HEK293 (cell line): Measurements from ENCODE around the gene HOXC5.

Experiments used
- CTCF ChIA-PET: fragments of 350-600 bp; formaldehyde crosslinking; extraction: SDS; loops from one replicate; lab custom pipeline; 2021; ENCODE audit warnings: antibody characterized with exemption; lab: Yijun Ruan, JAX
- POLR2A ChIA-PET: fragments of 300-600 bp; formaldehyde crosslinking; extraction: SDS; loops from one replicate; lab custom pipeline; 2020; ENCODE audit warnings: antibody characterized with exemption, inconsistent platforms; lab: Yijun Ruan, JAX
- H3K27ac ChIP-seq: fragments of 200-500 bp; sonication (Bioruptor generic); 2 replicates; pipeline ENCODE4 v1.5.1; 2014; ENCODE audit warnings: low read depth, low read length, control low read depth, inconsistent platforms; ENCODE audit errors: extremely low read depth
- H3K36me3 ChIP-seq, 2 experiments: fragments of 200-500 bp in 1 of 2; sonication (Bioruptor generic) in 1 of 2; 1 replicate in 1 of 2; 2 replicates in 1 of 2; pipeline ENCODE4 v1.5.1; 2014 to 2017; ENCODE audit warnings: inconsistent platforms in 2 of 2, low read length in 2 of 2; ENCODE audit not compliant: control insufficient read depth in 2 of 2, insufficient read depth in 1 of 2
- H3K4me1 ChIP-seq: fragments of 200-500 bp; sonication (Bioruptor generic); 2 replicates; pipeline ENCODE4 v1.5.1; 2014; ENCODE audit warnings: mild to moderate bottlenecking, low read length, inconsistent platforms; ENCODE audit not compliant: control insufficient read depth, insufficient read depth
- H3K4me3 ChIP-seq: 2 replicates; pipeline ENCODE4 v1.5.1; 2011; ENCODE audit warnings: low read depth, mild to moderate bottlenecking, control low read depth, low read length, moderate library complexity
- H3K9me3 ChIP-seq: fragments of 200-500 bp; sonication (Bioruptor generic); 2 replicates; pipeline ENCODE4 v1.5.1; 2014; ENCODE audit warnings: low read depth, low read length, inconsistent platforms; ENCODE audit not compliant: control insufficient read depth, insufficient read depth
- GLIS2 ChIP-seq: fragments of 450-650 bp; formaldehyde crosslinking; IDR thresholded peaks from 2 replicates; pipeline ENCODE4 v1.5.1; 2016; ENCODE audit warnings: missing biosample characterization, missing genetic modification characterization
- KLF16 ChIP-seq: fragments of 450-650 bp; formaldehyde crosslinking; IDR thresholded peaks from 2 replicates; pipeline ENCODE4 v1.5.1; 2017; ENCODE audit warnings: missing biosample characterization, missing genetic modification characterization
- KLF8 ChIP-seq: fragments of 450-650 bp; formaldehyde crosslinking; IDR thresholded peaks from 2 replicates; pipeline ENCODE4 v1.5.1; 2016; ENCODE audit warnings: missing biosample characterization, missing genetic modification characterization
- SCRT1 ChIP-seq: fragments of 450-650 bp; formaldehyde crosslinking; IDR thresholded peaks from 2 replicates; pipeline ENCODE4 v1.5.1; 2016; ENCODE audit warnings: missing biosample characterization, missing genetic modification characterization, borderline replicate concordance
- SP7 ChIP-seq: fragments of 450-650 bp; formaldehyde crosslinking; IDR thresholded peaks from 2 replicates; pipeline ENCODE4 v1.5.1; 2016; ENCODE audit warnings: missing biosample characterization, missing genetic modification characterization
- WT1 ChIP-seq: fragments of 450-650 bp; formaldehyde crosslinking; IDR thresholded peaks from 2 replicates; pipeline ENCODE4 v1.5.1; 2016; ENCODE audit warnings: missing biosample characterization, missing genetic modification characterization
- ZNF132 ChIP-seq: fragments of 450-650 bp; formaldehyde crosslinking; IDR thresholded peaks from 2 replicates; pipeline ENCODE4 v1.5.1; 2017; ENCODE audit warnings: missing biosample characterization, missing genetic modification characterization, borderline replicate concordance
- ZNF423 ChIP-seq: fragments of 450-650 bp; formaldehyde crosslinking; IDR thresholded peaks from 2 replicates; pipeline ENCODE4 v1.5.1; 2016; ENCODE audit warnings: missing biosample characterization, missing genetic modification characterization
- ZNF529 ChIP-seq: fragments of 450-650 bp; formaldehyde crosslinking; IDR thresholded peaks from 2 replicates; pipeline ENCODE4 v1.5.1; 2017; ENCODE audit warnings: missing genetic modification characterization, missing biosample characterization; ENCODE audit not compliant: insufficient replicate concordance
- ZNF549 ChIP-seq: fragments of 450-650 bp; IDR thresholded peaks from 2 replicates; pipeline ENCODE4 v1.5.1; 2018; ENCODE audit warnings: missing biosample characterization, missing genetic modification characterization, mild to moderate bottlenecking, inconsistent platforms, moderate library complexity
- ZNF596 ChIP-seq: fragments of 450-650 bp; IDR thresholded peaks from 2 replicates; pipeline ENCODE4 v1.5.0; 2018; ENCODE audit warnings: missing biosample characterization, mild to moderate bottlenecking, missing genetic modification characterization, moderate library complexity
- ZNF837 ChIP-seq: fragments of 450-650 bp; formaldehyde crosslinking; IDR thresholded peaks from 2 replicates; pipeline ENCODE4 v1.5.1; 2016; ENCODE audit warnings: missing biosample characterization, missing genetic modification characterization
- ZXDB ChIP-seq: fragments of 450-650 bp; formaldehyde crosslinking; IDR thresholded peaks from 2 replicates; pipeline ENCODE4 v1.5.1; 2016; ENCODE audit warnings: missing biosample characterization, missing genetic modification characterization
- TF ChIP-seq, protein P1 (sequence below): fragments of 450-650 bp; formaldehyde crosslinking; conservative IDR thresholded peaks from 2 replicates; pipeline ENCODE4 v1.5.1; 2016; ENCODE audit warnings: low read depth, missing biosample characterization, missing genetic modification characterization
- TF ChIP-seq, protein P2 (sequence below): fragments of 450-650 bp; formaldehyde crosslinking; IDR thresholded peaks from 2 replicates; pipeline ENCODE4 v1.5.1; 2016; ENCODE audit warnings: missing biosample characterization, missing genetic modification characterization, borderline replicate concordance
- TF ChIP-seq, protein P3 (sequence below): fragments of 450-650 bp; formaldehyde crosslinking; IDR thresholded peaks from 2 replicates; pipeline ENCODE4 v1.5.1; 2016; ENCODE audit warnings: missing biosample characterization, missing genetic modification characterization
- TF ChIP-seq, protein P4 (sequence below): fragments of 450-650 bp; formaldehyde crosslinking; IDR thresholded peaks from 2 replicates; pipeline ENCODE4 v1.5.1; 2017; ENCODE audit warnings: missing biosample characterization, mild to moderate bottlenecking, missing genetic modification characterization, moderate library complexity
- TF ChIP-seq, protein P5 (sequence below): fragments of 450-650 bp; formaldehyde crosslinking; IDR thresholded peaks from 2 replicates; pipeline ENCODE4 v1.5.1; 2016; ENCODE audit warnings: missing biosample characterization, missing genetic modification characterization

HOXC5 gene

DNA sequence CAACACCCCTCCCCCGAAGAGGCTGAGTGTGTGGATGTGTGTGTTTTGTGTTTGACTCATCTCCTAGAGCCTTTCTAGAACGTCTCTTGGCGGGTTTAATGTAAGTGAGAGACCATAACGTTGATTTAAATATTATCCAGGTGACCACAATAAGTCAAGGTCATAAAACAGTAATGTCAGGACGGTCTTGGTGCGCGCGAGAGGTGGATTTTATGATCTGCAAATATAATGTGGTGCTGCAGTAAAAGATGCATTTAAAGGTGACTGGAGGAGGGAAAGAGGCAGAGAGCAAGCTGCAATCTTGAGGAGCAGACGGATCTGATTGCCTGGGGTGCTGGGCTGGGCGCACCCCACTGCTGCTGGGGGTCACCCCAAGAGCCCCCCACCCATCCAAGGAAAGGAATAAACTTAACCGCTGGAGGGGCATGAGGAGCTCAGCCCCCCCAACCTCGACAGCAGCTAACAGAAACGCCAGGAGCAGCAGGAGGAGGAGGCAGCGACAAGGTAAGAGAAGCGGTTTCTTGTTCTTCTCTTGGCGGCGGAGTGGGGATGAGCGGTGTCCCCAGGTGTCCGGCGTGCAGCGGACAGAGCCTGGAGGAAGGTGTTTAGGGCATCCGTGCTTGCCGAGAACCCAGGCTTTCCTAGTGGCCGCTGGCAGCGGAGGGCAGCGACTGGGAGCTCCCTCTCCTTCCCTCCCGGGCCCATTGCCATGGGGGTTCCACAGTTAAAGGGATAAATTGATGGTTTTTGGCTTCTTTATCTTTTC is 42.4 kb upstream of the HOXC5 start (continued):
- TF ChIP-seq ZNF549: no peak
- TF ChIP-seq SP7: peak; percentile 42
- peak; percentile 28; the same call in 1 of the 2 replicates for TF ChIP-seq ZXDB (tag by site-specific recombination)
- TF ChIP-seq, protein P1, sequence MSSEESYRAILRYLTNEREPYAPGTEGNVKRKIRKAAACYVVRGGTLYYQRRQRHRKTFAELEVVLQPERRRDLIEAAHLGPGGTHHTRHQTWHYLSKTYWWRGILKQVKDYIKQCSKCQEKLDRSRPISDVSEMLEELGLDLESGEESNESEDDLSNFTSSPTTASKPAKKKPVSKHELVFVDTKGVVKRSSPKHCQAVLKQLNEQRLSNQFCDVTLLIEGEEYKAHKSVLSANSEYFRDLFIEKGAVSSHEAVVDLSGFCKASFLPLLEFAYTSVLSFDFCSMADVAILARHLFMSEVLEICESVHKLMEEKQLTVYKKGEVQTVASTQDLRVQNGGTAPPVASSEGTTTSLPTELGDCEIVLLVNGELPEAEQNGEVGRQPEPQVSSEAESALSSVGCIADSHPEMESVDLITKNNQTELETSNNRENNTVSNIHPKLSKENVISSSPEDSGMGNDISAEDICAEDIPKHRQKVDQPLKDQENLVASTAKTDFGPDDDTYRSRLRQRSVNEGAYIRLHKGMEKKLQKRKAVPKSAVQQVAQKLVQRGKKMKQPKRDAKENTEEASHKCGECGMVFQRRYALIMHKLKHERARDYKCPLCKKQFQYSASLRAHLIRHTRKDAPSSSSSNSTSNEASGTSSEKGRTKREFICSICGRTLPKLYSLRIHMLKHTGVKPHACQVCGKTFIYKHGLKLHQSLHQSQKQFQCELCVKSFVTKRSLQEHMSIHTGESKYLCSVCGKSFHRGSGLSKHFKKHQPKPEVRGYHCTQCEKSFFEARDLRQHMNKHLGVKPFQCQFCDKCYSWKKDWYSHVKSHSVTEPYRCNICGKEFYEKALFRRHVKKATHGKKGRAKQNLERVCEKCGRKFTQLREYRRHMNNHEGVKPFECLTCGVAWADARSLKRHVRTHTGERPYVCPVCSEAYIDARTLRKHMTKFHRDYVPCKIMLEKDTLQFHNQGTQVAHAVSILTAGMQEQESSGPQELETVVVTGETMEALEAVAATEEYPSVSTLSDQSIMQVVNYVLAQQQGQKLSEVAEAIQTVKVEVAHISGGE (tag by site-specific recombination): peak; percentile 29; the same call in 1 of the 2 replicates
- TF ChIP-seq WT1 (tag by site-specific recombination): peak; percentile 60
- TF ChIP-seq ZNF596: peak; percentile 46; the same call in 1 of the 2 replicates
- TF ChIP-seq SCRT1 (tag by site-specific recombination): no peak
- TF ChIP-seq, protein P2, sequence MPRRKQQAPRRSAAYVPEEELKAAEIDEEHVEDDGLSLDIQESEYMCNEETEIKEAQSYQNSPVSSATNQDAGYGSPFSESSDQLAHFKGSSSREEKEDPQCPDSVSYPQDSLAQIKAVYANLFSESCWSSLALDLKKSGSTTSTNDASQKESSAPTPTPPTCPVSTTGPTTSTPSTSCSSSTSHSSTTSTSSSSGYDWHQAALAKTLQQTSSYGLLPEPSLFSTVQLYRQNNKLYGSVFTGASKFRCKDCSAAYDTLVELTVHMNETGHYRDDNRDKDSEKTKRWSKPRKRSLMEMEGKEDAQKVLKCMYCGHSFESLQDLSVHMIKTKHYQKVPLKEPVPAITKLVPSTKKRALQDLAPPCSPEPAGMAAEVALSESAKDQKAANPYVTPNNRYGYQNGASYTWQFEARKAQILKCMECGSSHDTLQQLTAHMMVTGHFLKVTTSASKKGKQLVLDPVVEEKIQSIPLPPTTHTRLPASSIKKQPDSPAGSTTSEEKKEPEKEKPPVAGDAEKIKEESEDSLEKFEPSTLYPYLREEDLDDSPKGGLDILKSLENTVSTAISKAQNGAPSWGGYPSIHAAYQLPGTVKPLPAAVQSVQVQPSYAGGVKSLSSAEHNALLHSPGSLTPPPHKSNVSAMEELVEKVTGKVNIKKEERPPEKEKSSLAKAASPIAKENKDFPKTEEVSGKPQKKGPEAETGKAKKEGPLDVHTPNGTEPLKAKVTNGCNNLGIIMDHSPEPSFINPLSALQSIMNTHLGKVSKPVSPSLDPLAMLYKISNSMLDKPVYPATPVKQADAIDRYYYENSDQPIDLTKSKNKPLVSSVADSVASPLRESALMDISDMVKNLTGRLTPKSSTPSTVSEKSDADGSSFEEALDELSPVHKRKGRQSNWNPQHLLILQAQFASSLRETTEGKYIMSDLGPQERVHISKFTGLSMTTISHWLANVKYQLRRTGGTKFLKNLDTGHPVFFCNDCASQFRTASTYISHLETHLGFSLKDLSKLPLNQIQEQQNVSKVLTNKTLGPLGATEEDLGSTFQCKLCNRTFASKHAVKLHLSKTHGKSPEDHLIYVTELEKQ (tag by site-specific recombination): 0 out of 2 replicates have a peak, but pooled peaks have one; percentile 53
- TF ChIP-seq GLIS2 (tag by site-specific recombination): peak; percentile 65
- TF ChIP-seq, protein P3, sequence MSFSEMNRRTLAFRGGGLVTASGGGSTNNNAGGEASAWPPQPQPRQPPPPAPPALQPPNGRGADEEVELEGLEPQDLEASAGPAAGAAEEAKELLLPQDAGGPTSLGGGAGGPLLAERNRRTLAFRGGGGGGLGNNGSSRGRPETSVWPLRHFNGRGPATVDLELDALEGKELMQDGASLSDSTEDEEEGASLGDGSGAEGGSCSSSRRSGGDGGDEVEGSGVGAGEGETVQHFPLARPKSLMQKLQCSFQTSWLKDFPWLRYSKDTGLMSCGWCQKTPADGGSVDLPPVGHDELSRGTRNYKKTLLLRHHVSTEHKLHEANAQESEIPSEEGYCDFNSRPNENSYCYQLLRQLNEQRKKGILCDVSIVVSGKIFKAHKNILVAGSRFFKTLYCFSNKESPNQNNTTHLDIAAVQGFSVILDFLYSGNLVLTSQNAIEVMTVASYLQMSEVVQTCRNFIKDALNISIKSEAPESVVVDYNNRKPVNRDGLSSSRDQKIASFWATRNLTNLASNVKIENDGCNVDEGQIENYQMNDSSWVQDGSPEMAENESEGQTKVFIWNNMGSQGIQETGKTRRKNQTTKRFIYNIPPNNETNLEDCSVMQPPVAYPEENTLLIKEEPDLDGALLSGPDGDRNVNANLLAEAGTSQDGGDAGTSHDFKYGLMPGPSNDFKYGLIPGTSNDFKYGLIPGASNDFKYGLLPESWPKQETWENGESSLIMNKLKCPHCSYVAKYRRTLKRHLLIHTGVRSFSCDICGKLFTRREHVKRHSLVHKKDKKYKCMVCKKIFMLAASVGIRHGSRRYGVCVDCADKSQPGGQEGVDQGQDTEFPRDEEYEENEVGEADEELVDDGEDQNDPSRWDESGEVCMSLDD (tag by site-specific recombination): peak; percentile 94
- no peak for TF ChIP-seq ZNF423 (tag by site-specific recombination)
- TF ChIP-seq, protein P4, sequence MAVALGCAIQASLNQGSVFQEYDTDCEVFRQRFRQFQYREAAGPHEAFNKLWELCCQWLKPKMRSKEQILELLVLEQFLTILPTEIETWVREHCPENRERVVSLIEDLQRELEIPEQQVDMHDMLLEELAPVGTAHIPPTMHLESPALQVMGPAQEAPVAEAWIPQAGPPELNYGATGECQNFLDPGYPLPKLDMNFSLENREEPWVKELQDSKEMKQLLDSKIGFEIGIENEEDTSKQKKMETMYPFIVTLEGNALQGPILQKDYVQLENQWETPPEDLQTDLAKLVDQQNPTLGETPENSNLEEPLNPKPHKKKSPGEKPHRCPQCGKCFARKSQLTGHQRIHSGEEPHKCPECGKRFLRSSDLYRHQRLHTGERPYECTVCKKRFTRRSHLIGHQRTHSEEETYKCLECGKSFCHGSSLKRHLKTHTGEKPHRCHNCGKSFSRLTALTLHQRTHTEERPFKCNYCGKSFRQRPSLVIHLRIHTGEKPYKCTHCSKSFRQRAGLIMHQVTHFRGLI: 0 out of 2 replicates have a peak, but pooled peaks have one; percentile 37
- TF ChIP-seq KLF8: peak; percentile 13; the same call in 1 of the 2 replicates

DNA sequence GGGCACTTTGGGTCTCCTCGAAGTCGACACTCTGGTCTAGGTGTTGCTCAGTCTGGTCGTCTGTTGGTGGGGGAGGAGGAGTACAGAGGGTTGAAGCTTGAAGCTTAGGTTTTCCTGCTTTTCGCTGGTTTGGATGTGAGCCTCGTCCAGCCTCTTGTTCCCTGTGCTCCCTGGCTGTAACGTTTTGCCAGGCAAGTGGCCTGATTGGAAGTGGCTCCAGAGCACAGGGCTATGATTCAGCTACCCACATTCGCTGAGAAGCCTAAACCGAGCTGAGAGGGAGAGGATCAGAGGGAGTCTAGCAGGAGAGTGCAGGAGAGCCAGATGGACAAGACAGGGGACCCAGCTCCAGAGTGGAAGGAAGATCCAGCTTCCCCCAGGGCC is 41.8 kb upstream of the HOXC5 start:
- ChIA-PET CTCF (interaction anchor here (0.6 to 3.0 kb wide), 15 partner anchors 10 to 1935 kb away, joined by 3 to 25 read pairs (median 4); partner anchors contain the start of gene HOXC8), POLR2A (interaction anchor here (0.5 to 1.8 kb wide), 2 partner anchors 9 to 234 kb away, joined by 3 to 10 read pairs; partner anchors contain the start of gene HOXC9)
- Histone ChIP-seq H3K9me3 (no peaks in the 10 kb centered on the region), H3K36me3 (no peaks in the 10 kb centered on the region), H3K27ac (peak overlapping the region; percentile 54; the same call in 1 of the 2 replicates), H3K4me3 (no peak overlapping the region), H3K4me1 (peaks cover 35% of the 10 kb centered on the region)
- TF ChIP-seq, protein P5, sequence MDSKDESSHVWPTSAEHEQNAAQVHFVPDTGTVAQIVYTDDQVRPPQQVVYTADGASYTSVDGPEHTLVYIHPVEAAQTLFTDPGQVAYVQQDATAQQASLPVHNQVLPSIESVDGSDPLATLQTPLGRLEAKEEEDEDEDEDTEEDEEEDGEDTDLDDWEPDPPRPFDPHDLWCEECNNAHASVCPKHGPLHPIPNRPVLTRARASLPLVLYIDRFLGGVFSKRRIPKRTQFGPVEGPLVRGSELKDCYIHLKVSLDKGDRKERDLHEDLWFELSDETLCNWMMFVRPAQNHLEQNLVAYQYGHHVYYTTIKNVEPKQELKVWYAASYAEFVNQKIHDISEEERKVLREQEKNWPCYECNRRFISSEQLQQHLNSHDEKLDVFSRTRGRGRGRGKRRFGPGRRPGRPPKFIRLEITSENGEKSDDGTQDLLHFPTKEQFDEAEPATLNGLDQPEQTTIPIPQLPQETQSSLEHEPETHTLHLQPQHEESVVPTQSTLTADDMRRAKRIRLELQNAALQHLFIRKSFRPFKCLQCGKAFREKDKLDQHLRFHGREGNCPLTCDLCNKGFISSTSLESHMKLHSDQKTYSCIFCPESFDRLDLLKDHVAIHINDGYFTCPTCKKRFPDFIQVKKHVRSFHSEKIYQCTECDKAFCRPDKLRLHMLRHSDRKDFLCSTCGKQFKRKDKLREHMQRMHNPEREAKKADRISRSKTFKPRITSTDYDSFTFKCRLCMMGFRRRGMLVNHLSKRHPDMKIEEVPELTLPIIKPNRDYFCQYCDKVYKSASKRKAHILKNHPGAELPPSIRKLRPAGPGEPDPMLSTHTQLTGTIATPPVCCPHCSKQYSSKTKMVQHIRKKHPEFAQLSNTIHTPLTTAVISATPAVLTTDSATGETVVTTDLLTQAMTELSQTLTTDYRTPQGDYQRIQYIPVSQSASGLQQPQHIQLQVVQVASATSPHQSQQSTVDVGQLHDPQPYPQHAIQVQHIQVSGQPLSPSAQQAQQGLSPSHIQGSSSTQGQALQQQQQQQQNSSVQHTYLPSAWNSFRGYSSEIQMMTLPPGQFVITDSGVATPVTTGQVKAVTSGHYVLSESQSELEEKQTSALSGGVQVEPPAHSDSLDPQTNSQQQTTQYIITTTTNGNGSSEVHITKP (tag by site-specific recombination): no peak
- TF ChIP-seq ZNF132 (tag by site-specific recombination): no peak
- TF ChIP-seq ZNF596: no peak
- no peak for TF ChIP-seq ZNF529
- TF ChIP-seq KLF16 (tag by site-specific recombination): no peak
- TF ChIP-seq ZNF837 (tag by site-specific recombination): no peak
